ENCODE data around the gene BLOC1S4.
A peak's percentile ranks its signal among the peaks of the same experiment; 100 is the strongest.

BLOC1S4 gene

DNA sequence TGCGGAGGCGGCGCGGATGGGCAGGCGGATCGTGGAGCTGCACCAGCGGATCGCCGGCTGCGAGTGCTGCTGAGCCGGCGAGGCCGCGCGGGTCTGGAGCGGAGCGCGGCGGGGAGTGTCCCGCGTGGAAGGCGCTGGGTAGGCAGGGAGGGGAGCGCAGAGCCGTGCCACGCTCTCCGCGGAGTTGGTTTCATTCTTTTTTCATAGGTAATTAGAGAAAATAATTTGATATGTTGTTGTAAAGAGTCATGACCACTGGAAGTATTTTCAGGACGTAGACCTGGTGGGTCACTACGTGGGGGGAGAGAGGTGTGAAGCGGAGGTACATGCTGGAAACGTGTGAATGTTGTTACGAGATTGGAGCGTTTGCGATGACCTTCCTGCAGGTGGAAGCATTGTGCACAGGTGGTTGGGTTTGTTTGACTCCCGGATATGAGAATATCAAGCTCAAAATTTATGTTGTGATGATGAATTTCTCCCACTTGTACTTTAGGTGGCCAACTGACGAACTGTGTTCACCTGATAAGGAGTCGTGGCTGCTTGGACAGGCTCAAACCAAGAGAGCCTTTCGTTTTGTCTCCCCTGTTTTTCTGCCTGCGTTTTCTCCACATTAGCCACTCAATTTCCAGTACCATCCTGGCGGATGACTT lies 41.3 kb upstream of the BLOC1S4 start:
- TF ChIP-seq, protein P1, sequence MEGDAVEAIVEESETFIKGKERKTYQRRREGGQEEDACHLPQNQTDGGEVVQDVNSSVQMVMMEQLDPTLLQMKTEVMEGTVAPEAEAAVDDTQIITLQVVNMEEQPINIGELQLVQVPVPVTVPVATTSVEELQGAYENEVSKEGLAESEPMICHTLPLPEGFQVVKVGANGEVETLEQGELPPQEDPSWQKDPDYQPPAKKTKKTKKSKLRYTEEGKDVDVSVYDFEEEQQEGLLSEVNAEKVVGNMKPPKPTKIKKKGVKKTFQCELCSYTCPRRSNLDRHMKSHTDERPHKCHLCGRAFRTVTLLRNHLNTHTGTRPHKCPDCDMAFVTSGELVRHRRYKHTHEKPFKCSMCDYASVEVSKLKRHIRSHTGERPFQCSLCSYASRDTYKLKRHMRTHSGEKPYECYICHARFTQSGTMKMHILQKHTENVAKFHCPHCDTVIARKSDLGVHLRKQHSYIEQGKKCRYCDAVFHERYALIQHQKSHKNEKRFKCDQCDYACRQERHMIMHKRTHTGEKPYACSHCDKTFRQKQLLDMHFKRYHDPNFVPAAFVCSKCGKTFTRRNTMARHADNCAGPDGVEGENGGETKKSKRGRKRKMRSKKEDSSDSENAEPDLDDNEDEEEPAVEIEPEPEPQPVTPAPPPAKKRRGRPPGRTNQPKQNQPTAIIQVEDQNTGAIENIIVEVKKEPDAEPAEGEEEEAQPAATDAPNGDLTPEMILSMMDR (IDR thresholded peaks at IDR 0.05; ENCODE audit: control insufficient read depth, insufficient read depth, low read depth, low read length, missing control alignments), result peak; percentile 45
- DNase-seq (ENCODE audit: low read depth), result no peak
- H3K4me3 ChIP-seq (ENCODE audit: control insufficient read depth, low read depth, low read length), result peak overlapping the region; percentile 64

DNA sequence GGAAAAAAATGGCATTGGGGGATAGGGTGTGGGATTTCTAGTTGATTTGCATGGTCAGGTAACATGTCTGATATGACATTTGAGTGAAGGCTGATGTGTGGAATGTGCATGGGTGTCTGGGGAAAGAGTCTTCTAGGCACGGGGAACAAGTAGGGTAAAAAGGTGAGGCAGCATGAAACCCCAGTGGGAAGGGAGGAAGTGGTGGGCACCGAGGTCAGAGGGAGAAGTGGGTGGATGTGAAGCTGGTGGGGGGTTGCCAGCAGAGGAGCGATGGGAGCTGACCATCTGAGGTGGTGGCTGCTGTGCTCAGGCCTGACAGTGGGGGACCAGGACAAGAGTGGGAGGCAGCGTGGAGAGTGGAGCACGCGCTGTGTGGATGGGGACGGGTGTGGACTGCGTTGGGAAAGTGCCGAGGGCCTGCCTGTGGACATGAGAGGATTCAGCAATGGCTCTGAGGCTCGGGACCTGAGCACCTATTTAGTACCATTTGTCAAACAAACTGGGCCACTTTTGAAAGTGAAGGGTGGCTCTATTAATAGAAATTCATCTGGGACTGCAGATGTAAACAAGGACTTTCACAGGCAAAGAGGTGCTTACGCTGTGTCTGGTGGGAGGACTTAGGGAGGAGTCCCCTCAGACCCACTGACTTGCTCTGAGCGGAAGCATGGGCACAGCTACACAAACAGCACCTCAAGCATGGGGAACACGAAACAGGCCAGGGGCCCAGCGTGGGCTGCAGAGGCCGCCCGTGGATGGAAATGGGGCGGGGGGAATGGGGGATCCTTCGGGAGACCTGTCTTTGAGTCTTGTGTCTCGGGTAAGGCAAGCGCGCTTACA lies 39.0 kb upstream of the BLOC1S4 start:
- H3K4me3 ChIP-seq (ENCODE audit: control insufficient read depth, low read depth, low read length), result no peak overlapping the region
- no peak for DNase-seq (ENCODE audit: low read depth)
- TF ChIP-seq, protein P1 (IDR thresholded peaks at IDR 0.05; ENCODE audit: control insufficient read depth, insufficient read depth, low read depth, low read length, missing control alignments), result no peak

DNA sequence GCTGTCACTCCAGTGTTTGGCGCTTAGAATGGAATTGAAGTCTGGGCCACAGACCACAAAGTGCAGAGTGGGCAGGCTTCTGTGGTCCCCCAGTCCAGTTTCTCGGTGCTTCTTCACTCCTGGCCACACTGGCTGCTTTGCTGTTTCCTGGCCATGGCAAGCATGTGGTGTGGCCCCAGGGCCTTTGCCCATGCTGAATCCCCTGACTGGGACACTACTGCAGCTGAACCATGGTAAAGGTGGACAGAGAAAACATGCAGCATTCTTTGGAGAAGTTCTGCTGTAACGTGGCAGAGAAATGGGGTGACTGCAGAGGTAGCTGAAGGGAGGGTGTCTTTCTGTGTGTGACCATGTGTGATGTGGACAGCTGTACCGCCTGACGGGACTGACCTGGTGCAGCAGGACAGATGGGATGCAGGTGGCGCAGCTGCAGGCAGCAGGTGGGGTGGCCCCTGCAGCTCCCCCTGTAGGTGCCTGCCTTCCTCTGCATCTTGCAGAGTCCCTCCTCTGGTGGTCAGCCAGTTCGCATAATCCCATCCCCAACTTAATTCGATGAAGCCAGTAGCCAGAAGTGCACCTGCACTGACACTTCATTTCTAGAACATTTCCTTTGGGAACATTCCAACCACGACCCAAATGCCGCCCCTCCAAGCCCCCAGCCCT lies 35.5 kb upstream of the BLOC1S4 start:
- no peak overlapping the region for H3K4me3 ChIP-seq (ENCODE audit: control insufficient read depth, low read depth, low read length)
- TF ChIP-seq, protein P1 (IDR thresholded peaks at IDR 0.05; ENCODE audit: control insufficient read depth, insufficient read depth, low read depth, low read length, missing control alignments), result no peak
- DNase-seq (ENCODE audit: low read depth), result no peak

DNA sequence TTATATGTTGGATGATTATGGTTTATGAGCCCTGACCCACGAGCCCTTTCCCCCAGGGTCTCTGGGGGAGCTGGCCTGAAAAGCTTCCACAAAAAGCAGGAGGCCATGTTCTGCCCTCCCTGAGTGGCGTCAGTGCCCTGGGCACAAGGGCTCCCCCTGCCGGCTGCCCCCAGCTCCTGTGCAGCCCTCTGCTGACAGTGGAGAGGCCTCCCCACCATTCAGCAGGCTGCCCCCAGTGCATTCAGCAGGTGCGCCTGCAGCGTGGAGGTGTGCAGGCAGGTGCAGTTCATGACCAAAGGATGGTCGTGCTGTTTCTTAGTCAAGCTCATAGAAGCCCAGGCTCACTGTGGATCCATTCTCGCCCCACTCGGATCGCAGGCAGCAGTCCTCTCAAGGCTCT lies 34.8 kb upstream of the BLOC1S4 start:
- no peak for DNase-seq (ENCODE audit: low read depth)
- TF ChIP-seq, protein P1 (IDR thresholded peaks at IDR 0.05; ENCODE audit: control insufficient read depth, insufficient read depth, low read depth, low read length, missing control alignments), result peak; percentile 20
- no peak overlapping the region for H3K4me3 ChIP-seq (ENCODE audit: control insufficient read depth, low read depth, low read length)

DNA sequence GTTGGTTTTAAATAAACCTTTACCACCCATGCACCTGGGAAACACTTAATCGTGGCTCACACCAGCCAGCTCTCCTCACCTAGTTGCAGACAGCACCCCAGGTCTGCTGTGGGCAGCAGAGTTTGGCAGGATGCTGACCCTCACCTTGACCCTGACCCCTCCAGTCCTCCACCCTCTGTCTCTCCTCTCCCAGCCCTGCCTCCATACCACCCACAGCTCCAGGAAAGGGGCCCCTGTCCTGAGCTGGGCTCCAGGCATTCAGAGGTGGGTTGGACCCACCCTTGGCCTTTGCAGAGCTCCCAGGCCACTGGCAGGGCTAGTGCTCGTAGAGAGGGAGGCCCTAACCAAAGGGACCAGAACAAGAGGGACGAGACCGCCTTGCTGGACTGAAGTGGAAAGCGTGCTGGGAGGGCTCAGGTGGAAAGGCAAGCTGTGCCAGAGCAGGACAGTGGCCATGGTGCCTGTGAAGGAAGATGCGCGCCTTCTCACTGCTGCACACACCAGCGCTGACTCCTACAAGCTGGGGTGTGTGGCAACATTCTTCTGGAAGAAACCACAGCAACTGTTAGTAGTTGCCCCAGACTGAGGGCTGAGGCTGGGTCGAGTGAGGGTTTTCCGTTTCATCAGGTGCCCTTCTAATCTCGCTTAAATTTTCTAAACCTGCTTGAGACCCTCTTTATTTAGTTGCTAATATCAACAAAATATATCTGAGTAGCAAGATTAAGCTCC lies 32.9 kb upstream of the BLOC1S4 start:
- no peak overlapping the region for H3K4me3 ChIP-seq (ENCODE audit: control insufficient read depth, low read depth, low read length)
- TF ChIP-seq, protein P1 (IDR thresholded peaks at IDR 0.05; ENCODE audit: control insufficient read depth, insufficient read depth, low read depth, low read length, missing control alignments), result no peak
- DNase-seq (ENCODE audit: low read depth), result no peak

DNA sequence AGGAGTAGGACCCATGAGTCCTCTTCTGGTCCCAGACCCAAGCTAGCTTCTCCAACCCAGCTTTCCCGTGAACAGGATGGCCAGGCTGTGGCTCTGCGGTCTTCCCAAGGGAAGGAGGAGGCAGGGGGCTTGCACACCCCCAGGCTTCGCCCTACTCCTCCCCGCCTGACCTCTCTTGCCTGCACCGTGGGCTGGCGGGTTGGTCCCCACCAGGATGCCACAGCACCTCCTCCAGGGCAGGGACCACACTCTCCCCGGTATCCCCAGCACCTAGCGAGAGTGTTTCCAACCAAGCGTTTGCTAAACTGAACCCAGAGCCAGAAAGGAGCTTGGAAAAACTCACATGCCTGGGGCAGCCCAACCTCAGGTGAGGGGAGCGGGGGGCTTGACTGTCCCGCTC lies 31.3 kb upstream of the BLOC1S4 start:
- TF ChIP-seq, protein P1 (IDR thresholded peaks at IDR 0.05; ENCODE audit: control insufficient read depth, insufficient read depth, low read depth, low read length, missing control alignments), result no peak
- no peak for DNase-seq (ENCODE audit: low read depth)
- no peak overlapping the region for H3K4me3 ChIP-seq (ENCODE audit: control insufficient read depth, low read depth, low read length)
